ENCODE results near the gene KIF5A.

KIF5A gene

DNA sequence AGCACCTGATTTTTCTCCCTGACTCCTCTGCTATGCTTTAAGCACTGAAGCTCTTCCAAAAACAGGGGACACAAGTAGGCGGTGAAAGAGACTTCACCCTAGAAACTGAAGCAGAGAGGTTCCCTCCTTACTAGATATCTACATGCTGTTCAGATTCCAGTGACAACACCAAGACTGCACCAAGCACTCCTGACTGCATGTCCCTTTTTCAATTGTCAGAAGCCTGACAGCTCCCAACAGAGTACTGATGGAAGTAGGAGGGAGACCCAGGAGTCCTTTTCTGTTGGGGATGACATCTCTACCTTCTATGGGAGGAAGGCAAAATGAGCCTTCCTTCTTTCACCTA, 13.3 kb upstream of the KIF5A start:
- no peak for ATAC-seq
- DNase-seq: no peak
- H3K27me3 Mint-ChIP-seq: no peaks in the 10 kb centered on the region
- peaks cover 19% of the 10 kb centered on the region for H3K36me3 Mint-ChIP-seq (ENCODE audit: low read depth)
- H3K4me1 Mint-ChIP-seq: no peaks in the 10 kb centered on the region
- no peak overlapping the region for H3K27ac Mint-ChIP-seq
- H3K4me3 Mint-ChIP-seq: no peak overlapping the region
- no peaks in the 10 kb centered on the region for H3K9me3 Mint-ChIP-seq

DNA sequence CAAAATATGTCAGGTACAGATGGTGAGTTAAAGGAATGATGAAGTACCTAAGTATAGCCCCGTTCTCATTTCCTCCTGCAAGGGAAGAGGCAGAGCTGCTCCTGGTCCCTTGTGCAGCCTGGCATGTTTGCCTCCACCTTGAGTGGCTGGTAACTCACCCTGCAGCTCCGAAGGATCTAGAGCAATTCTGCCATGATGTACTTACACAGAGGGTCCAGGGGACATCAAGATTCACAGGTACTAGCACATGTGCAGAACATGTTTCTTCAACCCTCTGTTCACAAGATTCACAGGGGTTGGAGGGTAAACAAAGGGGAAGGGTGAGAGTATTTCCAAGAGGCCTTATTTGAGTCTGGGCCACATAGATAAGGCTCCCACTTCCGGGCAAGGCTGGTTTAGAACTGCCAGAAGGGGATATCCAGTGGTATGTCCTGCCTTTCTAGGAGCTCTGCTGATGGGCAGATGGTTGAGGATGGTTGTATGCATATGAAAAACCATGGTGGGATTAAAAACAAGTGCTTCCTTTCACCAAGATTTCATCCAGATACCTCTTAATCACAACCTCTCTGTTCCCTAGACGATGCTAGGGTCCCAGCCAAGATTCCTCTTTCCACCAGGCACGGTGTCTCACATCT, 10.6 kb upstream of the KIF5A start:
- DNase-seq: no peak
- no peaks in the 10 kb centered on the region for H3K27me3 Mint-ChIP-seq
- H3K36me3 Mint-ChIP-seq (ENCODE audit: low read depth): peaks cover 13% of the 10 kb centered on the region
- no peak overlapping the region for H3K4me3 Mint-ChIP-seq
- H3K4me1 Mint-ChIP-seq: peaks cover 10% of the 10 kb centered on the region
- no peak overlapping the region for H3K27ac Mint-ChIP-seq
- ATAC-seq: no peak
- H3K9me3 Mint-ChIP-seq: no peaks in the 10 kb centered on the region

DNA sequence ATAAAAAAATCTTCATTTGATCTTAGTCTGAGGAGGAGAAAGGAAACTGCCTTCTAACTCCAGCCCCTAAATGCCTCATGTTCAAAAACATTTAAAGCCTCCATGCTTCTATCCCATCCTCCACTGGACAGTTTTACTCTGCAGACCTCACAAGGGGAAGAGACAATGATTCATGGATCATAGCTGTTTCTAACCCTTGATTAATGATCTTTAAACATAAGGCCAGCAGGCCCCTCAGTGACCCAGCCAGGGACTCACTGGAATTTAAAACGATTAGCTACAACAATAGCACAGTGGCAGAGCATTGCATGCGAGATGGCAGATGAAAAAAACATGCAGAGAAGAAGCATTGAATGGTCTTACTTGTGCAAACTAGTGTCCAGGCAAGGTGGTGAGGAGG, 8.8 kb upstream of the KIF5A start:
- H3K4me3 Mint-ChIP-seq: no peak overlapping the region
- peaks cover 23% of the 10 kb centered on the region for H3K4me1 Mint-ChIP-seq
- DNase-seq: no peak

DNA sequence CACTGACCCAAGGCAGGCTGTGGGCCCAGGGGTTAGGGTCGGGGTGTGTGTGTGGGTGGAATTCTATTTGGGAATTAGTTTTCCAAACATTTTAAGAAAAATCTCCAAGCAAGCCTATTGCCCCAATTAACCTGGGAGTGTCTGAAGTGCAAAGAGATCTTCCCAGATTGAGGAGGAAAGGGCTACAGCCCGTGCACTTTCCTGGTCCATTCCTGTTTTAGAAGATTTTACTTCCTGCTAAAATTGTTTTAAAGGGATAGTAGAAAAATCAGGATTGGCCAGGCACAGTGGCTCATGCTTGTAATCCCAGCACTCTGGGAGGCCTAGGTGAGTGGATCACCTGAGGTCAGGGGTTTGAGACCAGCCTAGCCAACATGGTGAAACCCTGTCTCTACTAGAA, 8.1 kb upstream of the KIF5A start:
- H3K27me3 Mint-ChIP-seq: no peaks in the 10 kb centered on the region
- peaks cover 17% of the 10 kb centered on the region for H3K36me3 Mint-ChIP-seq (ENCODE audit: low read depth)

More for the DNA sequence above, 8.8 kb upstream of the KIF5A start:
- ATAC-seq: no peak
- Mint-ChIP-seq H3K36me3 (ENCODE audit: low read depth) (peaks cover 19% of the 10 kb centered on the region), H3K27me3 (no peaks in the 10 kb centered on the region), H3K27ac (no peak overlapping the region), H3K9me3 (no peaks in the 10 kb centered on the region)

DNA sequence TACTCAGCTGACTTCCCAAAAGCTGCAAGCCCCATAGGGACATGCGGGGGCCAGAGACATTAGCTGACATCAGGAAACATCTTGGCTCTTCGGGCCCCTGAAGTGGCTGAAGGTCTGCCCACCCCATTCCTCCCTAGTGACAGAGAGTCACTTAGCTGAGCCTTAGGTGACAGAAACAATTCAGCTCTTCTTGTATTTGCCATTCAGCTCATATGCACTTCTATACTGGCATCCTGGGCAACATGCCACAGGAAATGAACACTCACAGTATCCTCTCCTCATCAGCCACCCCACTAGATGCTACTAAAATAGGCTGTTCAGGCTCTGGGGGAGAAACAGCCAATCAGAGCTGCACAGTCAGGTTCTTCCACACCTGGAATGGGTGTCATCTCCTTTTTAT, 6.3 kb upstream of the KIF5A start:
- Mint-ChIP-seq H3K9me3 (no peaks in the 10 kb centered on the region), H3K27ac (peak overlapping the region; percentile 22), H3K36me3 (ENCODE audit: low read depth) (peaks cover 13% of the 10 kb centered on the region), H3K27me3 (no peaks in the 10 kb centered on the region), H3K4me1 (peaks cover 37% of the 10 kb centered on the region), H3K4me3 (no peak overlapping the region)
- DNase-seq (no peak), ATAC-seq (no peak)

More for the DNA sequence above, 8.1 kb upstream of the KIF5A start:
- no peaks in the 10 kb centered on the region for H3K9me3 Mint-ChIP-seq
- H3K4me3 Mint-ChIP-seq: no peak overlapping the region
- DNase-seq (no peak), ATAC-seq (no peak)
- H3K27ac Mint-ChIP-seq: no peak overlapping the region
- peaks cover 29% of the 10 kb centered on the region for H3K4me1 Mint-ChIP-seq

DNA sequence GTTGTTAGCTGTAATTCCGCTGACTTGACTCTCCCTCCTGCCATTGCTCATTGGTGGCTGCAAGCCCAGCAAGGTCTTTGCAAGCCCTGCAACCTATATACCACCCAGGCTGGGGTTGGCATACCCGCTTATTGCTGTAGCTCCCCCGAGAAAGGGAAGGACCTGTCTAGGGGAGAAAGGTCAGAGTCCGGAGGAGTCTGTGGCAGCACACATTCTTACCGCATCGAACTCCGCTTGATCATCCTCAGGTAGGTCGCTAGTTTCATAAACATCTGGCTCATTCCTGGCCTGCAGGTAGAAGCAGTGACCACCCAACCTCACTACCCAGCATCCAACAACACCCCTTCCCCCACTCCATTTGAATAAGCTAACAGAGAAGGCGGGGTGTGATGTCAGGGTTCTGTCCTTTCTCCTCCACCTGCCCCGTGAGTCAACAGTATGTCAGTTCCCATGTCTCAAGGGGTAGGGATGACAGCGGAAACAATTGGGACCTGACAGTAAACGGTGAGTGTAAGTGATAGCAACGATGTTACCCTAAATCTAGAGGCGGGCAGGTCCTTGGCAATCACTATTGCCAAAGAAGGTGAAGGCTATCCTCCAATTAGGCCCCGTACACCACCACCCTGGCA, 3.9 kb upstream of the KIF5A start:
- H3K27ac Mint-ChIP-seq: peak overlapping the region; percentile 98
- peaks cover 12% of the 10 kb centered on the region for H3K36me3 Mint-ChIP-seq (ENCODE audit: low read depth)
- peak overlapping the region; percentile 99 for H3K4me3 Mint-ChIP-seq
- H3K9me3 Mint-ChIP-seq: no peaks in the 10 kb centered on the region
- H3K4me1 Mint-ChIP-seq: peaks cover 49% of the 10 kb centered on the region
- ATAC-seq (peak; percentile 12), DNase-seq (peak; percentile 26)
- H3K27me3 Mint-ChIP-seq: peaks cover 11% of the 10 kb centered on the region

DNA sequence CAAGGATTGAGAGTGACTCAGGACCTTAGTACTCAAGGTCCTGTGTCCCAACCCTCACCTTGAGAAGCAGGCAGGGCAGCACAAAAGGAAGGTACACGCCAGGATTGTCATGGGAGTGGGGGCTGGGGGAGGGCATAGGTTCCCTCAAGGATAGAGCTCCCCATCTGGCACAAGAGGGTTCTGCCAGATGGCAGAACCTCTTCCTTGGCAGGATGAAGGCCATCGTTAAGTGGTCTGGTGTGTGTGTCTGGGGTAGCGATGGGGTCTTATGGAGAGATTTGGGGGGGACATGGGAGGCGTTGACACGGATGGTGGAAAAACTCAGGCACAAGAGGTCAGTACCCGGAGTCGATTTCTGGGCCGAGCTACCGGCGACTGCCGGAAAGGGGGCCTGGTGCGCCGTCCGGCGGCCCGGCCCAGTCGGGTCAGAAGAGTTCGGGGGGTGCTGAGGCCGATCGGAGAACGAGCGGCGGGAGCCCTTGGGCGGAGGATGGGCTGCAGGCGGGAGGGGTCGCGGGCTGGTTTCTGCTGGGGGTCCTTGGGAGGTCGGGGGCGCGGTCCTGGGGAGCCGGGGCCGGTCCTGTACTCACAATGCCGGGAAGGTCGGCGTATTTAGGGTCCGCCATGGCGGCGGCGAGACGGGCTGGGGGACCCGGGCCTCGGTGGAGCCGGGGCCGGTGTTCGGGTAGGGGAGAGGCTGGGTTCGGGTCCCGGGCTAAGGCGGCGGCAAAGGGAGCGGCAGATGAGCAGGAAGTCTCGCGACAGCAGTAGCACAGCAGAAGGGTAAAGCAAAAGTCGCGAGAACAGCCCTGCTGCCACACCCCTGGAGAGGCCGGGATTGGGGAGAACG, 3.2 kb upstream of the KIF5A start, which contains the start of gene DCTN2:
TSS of gene DCTN2 (minus strand) at position 755 of the 850 bp plus-strand sequence. CDS start at position 626, 129 bp downstream.
- H3K36me3 Mint-ChIP-seq (ENCODE audit: low read depth): peaks cover 12% of the 10 kb centered on the region
- H3K4me1 Mint-ChIP-seq: peaks cover 49% of the 10 kb centered on the region

DNA sequence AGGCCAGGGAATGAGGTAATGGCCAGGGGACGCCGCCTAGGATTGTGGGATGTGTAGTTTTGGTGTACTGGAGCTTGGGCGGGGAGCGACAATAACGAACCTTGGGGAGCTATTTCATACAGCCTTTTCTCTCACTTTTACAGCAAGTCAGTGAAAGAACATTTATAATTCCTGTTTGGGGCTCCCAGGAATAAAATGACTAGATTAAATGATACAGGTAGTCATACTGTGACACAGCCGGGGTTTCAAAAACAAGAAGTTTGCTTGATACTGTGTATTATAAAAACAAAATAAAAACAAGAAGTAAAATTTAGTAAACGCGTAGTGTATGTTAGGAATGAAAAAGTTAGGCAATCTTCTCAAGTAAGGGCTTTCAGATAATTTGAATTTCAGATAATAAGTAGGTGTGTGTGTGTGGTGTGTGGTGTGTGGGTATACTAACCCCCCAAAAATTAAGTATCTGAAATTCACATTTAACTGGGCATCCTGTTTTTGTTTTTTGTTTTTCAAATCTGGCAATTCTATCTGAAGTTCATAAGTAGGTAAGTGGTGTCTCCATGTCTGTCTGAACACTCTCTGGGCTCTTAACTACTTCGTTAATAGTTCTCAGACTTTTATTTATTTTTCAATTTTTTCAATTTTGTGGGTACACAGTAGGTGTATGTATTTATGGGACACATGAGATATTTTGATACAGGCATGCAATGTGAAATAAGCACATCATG, 2.4 kb upstream of the KIF5A start:
- peaks cover 49% of the 10 kb centered on the region for H3K4me1 Mint-ChIP-seq
- peaks cover 11% of the 10 kb centered on the region for H3K27me3 Mint-ChIP-seq
- no peaks in the 10 kb centered on the region for H3K9me3 Mint-ChIP-seq
- ATAC-seq (no peak), DNase-seq (no peak)
- H3K4me3 Mint-ChIP-seq: peak overlapping the region; percentile 99
- H3K36me3 Mint-ChIP-seq (ENCODE audit: low read depth): peaks cover 10% of the 10 kb centered on the region
- peak overlapping the region; percentile 98 for H3K27ac Mint-ChIP-seq

More for the DNA sequence above, 3.2 kb upstream of the KIF5A start, which contains the start of gene DCTN2:
- Mint-ChIP-seq H3K9me3 (no peaks in the 10 kb centered on the region), H3K27me3 (peaks cover 11% of the 10 kb centered on the region), H3K27ac (peak within 1 kb of the TSS; percentile 98), H3K4me3 (peak within 1 kb of the TSS; percentile 99)
- ATAC-seq (peak; percentile 98), DNase-seq (peak; percentile 92)

DNA sequence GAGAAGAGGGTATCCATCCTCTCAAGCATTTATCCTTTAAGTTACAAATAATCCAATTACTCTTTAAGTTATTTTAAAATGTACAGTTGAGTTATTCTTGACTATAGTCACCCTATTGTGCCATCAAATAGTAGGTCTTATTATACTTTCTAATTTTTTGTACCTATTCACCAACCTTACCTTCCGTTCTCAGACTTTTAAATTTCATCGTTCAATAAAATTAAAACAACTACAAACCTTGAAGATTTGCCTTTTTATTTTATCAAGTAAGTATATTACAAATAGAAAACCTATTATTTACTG, 1.9 kb upstream of the KIF5A start:
- peak overlapping the region; percentile 99 for H3K4me3 Mint-ChIP-seq
- H3K27me3 Mint-ChIP-seq: peaks cover 11% of the 10 kb centered on the region
- peaks cover 8% of the 10 kb centered on the region for H3K36me3 Mint-ChIP-seq (ENCODE audit: low read depth)
- ATAC-seq: no peak
- H3K27ac Mint-ChIP-seq: no peak overlapping the region
- H3K4me1 Mint-ChIP-seq: peaks cover 47% of the 10 kb centered on the region
- H3K9me3 Mint-ChIP-seq: no peaks in the 10 kb centered on the region
- DNase-seq: no peak

DNA sequence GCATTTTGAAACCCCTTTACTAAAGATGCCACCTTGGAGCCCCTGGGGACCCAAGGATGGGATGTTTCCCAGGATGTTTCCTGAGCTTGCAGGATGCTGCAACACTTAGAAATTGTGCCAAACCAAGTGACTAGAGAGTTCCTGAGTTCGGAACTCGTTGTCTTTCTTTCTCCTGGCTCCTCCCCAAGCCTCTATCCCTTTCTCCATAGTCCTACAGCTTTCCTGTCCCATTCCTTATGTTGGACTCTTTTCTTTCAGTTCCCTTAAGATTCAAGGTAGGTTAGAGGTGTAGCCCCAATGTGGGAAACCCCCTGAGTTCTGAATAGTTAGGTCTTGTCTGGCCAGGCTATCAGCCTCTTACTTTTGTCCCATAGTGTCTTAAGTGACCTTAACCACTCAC, 1.4 kb upstream of the KIF5A start:
- no peak for ATAC-seq
- peaks cover 44% of the 10 kb centered on the region for H3K4me1 Mint-ChIP-seq
- no peak overlapping the region for H3K4me3 Mint-ChIP-seq
- peaks cover 8% of the 10 kb centered on the region for H3K36me3 Mint-ChIP-seq (ENCODE audit: low read depth)
- no peaks in the 10 kb centered on the region for H3K9me3 Mint-ChIP-seq
- no peak for DNase-seq
- peaks cover 11% of the 10 kb centered on the region for H3K27me3 Mint-ChIP-seq
- no peak overlapping the region for H3K27ac Mint-ChIP-seq

DNA sequence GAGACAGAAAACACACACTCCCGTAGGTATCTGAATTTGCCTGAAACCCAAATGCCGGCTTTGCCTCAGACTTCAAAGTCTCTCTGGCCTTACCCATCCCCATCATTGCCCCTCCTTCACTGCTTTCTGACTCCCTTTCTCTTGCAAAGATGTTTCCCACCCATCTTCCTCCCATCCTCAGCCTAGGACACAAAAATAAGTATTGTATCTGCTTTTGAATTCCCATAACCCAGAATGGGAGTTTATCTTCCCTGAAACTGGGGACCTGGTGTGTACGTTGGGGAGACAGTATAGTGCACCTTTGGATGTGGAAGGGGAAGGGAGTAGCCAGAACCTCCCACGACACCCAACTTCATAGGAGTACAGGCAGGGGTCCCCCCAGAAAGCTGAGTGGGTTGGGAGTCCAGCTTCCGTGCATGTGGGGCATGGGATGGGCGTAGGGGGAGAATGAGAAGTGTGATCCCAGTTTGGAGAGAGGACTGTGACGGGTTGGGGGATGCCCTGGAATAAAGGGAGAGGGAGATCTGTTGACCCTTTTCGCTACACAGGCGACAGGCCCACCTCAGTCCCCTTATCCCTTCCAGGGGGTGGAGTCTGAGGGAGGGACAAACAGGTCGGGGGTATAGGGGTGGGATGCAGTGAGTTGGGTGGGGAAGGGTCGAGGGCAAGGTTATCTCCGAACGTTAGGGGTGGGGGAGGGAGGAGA, 488 bp upstream of the KIF5A start:
- no peaks in the 10 kb centered on the region for H3K9me3 Mint-ChIP-seq
- ATAC-seq (no peak), DNase-seq (no peak)
- H3K4me3 Mint-ChIP-seq: peak overlapping the region; percentile 78
- peaks cover 8% of the 10 kb centered on the region for H3K36me3 Mint-ChIP-seq (ENCODE audit: low read depth)
- peaks cover 39% of the 10 kb centered on the region for H3K4me1 Mint-ChIP-seq
- peaks cover 11% of the 10 kb centered on the region for H3K27me3 Mint-ChIP-seq
- no peak overlapping the region for H3K27ac Mint-ChIP-seq

DNA sequence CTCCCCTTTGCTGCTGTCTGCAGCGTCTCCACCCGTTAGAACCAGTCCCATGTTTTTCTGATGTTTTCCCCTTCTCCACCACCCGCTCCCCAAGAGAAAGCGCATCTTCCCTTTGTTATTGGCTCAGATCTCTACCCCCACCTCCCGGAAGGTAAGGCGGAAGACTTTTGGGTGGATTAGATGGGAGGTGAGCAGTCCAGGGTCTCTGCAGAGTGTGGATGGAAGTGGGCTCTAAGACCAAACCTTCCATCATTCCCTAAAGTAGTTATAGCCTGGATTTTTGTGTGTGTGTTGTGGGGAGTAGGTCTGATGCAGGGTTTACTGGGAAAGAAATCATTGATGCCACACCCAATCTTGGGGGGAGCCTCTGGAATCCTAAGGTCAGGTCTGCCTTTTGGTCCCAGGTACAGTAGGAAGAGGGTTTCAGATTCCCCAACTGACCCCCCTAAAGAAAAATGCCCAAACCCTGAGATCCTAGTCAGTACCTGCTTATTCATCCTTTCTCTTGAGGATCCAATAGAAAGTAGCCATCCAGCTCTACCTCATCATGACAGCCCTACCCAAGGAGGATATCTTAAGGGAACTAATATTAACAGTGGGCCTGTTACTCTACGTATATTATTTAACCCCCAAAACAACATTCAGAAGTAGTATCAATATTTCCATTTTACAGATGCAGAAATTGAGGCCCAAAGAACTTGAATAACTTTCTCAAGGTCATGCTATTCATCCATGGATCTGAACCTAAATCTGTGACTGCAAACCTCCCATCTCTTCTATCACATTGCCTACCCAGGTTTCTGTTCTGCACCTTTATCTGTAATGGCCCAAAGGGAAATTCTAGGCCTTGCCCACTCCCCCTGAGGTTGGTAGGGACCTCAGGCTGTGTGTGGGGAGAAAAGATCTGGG, 1.1 kb downstream of the KIF5A start:
- peaks cover 2% of the 10 kb centered on the region for H3K36me3 Mint-ChIP-seq (ENCODE audit: low read depth)
- ATAC-seq: no peak
- peak overlapping the region; percentile 78 for H3K4me3 Mint-ChIP-seq
- H3K27me3 Mint-ChIP-seq: peaks cover 11% of the 10 kb centered on the region
- no peak for DNase-seq
- H3K4me1 Mint-ChIP-seq: peaks cover 27% of the 10 kb centered on the region
- no peaks in the 10 kb centered on the region for H3K9me3 Mint-ChIP-seq
- H3K27ac Mint-ChIP-seq: peak overlapping the region; percentile 45

DNA sequence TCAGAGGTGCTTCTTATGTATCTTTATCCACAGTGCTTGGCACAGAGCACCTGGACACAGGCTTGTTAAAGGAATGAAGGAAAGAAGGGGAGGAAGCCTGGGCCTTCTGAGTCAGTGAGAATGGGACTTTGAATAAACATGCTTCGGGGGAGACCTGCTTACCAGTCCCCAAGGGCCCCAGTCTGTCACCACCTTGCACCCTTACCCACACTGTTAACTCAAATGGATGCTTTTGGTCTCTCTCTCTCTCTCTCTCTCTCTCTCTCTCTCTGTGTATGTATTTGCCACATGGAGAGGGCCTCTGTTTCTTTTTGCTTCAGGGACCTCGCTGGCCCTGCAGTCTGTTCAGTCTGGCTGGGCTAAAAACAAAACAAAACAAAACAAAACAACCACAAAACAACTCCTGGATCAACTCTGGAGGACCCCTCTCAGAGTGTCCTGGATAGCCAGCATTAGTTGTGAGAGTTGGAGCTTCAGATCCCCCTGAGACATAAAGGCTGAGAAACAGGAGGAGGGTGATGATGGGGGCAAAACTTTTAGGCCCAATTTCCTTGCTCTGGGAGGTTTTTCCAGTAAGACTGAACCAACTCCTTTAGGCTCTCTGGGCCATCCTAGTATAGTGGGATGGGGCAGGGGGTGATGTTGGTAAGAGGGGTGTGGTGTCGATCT, 1.9 kb downstream of the KIF5A start:
- Mint-ChIP-seq H3K36me3 (ENCODE audit: low read depth) (no peaks in the 10 kb centered on the region), H3K27ac (no peak overlapping the region), H3K9me3 (no peaks in the 10 kb centered on the region), H3K27me3 (peaks cover 11% of the 10 kb centered on the region), H3K4me1 (peaks cover 20% of the 10 kb centered on the region), H3K4me3 (no peak overlapping the region)
- DNase-seq: no peak
- ATAC-seq: no peak

Data from activated naive CD8-positive, alpha-beta T cell treated with anti-CD3 and anti-CD28 coated beads, Interleukin-2, amount 50 U/mL, for 24 hours (primary cell).